Type B pancreatic cell (in vitro differentiated cells): ENCODE results near the gene TADA2B. TPM values are rescaled to one million over a fixed set of nuclear protein-coding genes. Genes with fewer than 3 reads are reported as not detected.

Experiments used
- DNase-seq: peaks from one replicate; pipeline ENCODE4 v3.0.0; 2021; ENCODE audit warnings: mixed read lengths; ENCODE audit not compliant: unreplicated experiment; ENCODE audit errors: extremely low spot score
- H3K27ac Mint-ChIP-seq: 2 replicates; pipeline ENCODE4 v1.8.0; 2021; ENCODE audit warnings: mild to moderate bottlenecking, mixed read lengths
- H3K27me3 Mint-ChIP-seq: 2 replicates; pipeline ENCODE4 v1.8.0; 2021; ENCODE audit warnings: mixed read lengths
- H3K36me3 Mint-ChIP-seq: 2 replicates; pipeline ENCODE4 v1.8.0; 2021; ENCODE audit warnings: mixed read lengths
- H3K4me1 Mint-ChIP-seq: one replicate; pipeline ENCODE4 v1.8.0; 2021; ENCODE audit warnings: mixed read lengths; ENCODE audit not compliant: unreplicated experiment
- H3K4me3 Mint-ChIP-seq: 2 replicates; pipeline ENCODE4 v1.8.0; 2021; ENCODE audit warnings: mild to moderate bottlenecking, mixed read lengths
- H3K9me3 Mint-ChIP-seq: 2 replicates; pipeline ENCODE4 v1.8.0; 2021; ENCODE audit warnings: mixed read lengths
- total RNA-seq: library from RNA; stranded (reverse); gene quantifications from 2 replicates; pipeline ENCODE4 v1.2.1, GENCODE V29; 2021; ENCODE audit warnings: low replicate concordance
- TF ChIP-seq, protein P1 (sequence below): fragments of 200-600 bp; sonication (generic); conservative IDR thresholded peaks from 2 replicates; pipeline ENCODE4 v1.5.0; 2021; ENCODE audit warnings: antibody characterized with exemption, mild to moderate bottlenecking

The TADA2B gene
- total RNA-seq, 1 donor from 2014 or later: 21.7 TPM

GRCh38 chr4:7013175-7013574, 30.0 kb upstream of the TADA2B start:
- Mint-ChIP-seq H3K27me3 (no peaks in the 10 kb centered on the region), H3K4me3 (no peak overlapping the region), H3K27ac (no peak overlapping the region), H3K9me3 (no peaks in the 10 kb centered on the region), H3K4me1 (peaks cover 1% of the 10 kb centered on the region), H3K36me3 (peaks cover 31% of the 10 kb centered on the region)
- TF ChIP-seq, protein P1, sequence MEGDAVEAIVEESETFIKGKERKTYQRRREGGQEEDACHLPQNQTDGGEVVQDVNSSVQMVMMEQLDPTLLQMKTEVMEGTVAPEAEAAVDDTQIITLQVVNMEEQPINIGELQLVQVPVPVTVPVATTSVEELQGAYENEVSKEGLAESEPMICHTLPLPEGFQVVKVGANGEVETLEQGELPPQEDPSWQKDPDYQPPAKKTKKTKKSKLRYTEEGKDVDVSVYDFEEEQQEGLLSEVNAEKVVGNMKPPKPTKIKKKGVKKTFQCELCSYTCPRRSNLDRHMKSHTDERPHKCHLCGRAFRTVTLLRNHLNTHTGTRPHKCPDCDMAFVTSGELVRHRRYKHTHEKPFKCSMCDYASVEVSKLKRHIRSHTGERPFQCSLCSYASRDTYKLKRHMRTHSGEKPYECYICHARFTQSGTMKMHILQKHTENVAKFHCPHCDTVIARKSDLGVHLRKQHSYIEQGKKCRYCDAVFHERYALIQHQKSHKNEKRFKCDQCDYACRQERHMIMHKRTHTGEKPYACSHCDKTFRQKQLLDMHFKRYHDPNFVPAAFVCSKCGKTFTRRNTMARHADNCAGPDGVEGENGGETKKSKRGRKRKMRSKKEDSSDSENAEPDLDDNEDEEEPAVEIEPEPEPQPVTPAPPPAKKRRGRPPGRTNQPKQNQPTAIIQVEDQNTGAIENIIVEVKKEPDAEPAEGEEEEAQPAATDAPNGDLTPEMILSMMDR: no peak
- no peak for DNase-seq

- Mint-ChIP-seq H3K36me3 (peaks cover 23% of the 10 kb centered on the region), H3K27ac (no peak overlapping the region)
- no peak for DNase-seq
These were observed 28.4 kb upstream of the TADA2B start for GRCh38 chr4:7014815-7015214.

GRCh38 chr4:7015383-7016035, 27.7 kb upstream of the TADA2B start:
- Mint-ChIP-seq H3K27ac (no peak overlapping the region), H3K27me3 (no peaks in the 10 kb centered on the region)

More at GRCh38 chr4:7014815-7015214, 28.4 kb upstream of the TADA2B start:
- Mint-ChIP-seq H3K4me1 (no peaks in the 10 kb centered on the region), H3K4me3 (no peak overlapping the region), H3K9me3 (no peaks in the 10 kb centered on the region), H3K27me3 (no peaks in the 10 kb centered on the region)
- TF ChIP-seq, protein P1: no peak

GRCh38 chr4:7016086-7016485, 27.1 kb upstream of the TADA2B start:
- H3K4me3 Mint-ChIP-seq: no peak overlapping the region
- peaks cover 25% of the 10 kb centered on the region for H3K36me3 Mint-ChIP-seq
- no peak for DNase-seq
- no peaks in the 10 kb centered on the region for H3K27me3 Mint-ChIP-seq
- no peaks in the 10 kb centered on the region for H3K4me1 Mint-ChIP-seq
- TF ChIP-seq, protein P1: no peak
- no peaks in the 10 kb centered on the region for H3K9me3 Mint-ChIP-seq
- no peak overlapping the region for H3K27ac Mint-ChIP-seq

More at GRCh38 chr4:7015383-7016035, 27.7 kb upstream of the TADA2B start:
- TF ChIP-seq, protein P1: no peak
- Mint-ChIP-seq H3K4me1 (no peaks in the 10 kb centered on the region), H3K36me3 (peaks cover 19% of the 10 kb centered on the region), H3K4me3 (no peak overlapping the region), H3K9me3 (no peaks in the 10 kb centered on the region)
- no peak for DNase-seq

DNA sequence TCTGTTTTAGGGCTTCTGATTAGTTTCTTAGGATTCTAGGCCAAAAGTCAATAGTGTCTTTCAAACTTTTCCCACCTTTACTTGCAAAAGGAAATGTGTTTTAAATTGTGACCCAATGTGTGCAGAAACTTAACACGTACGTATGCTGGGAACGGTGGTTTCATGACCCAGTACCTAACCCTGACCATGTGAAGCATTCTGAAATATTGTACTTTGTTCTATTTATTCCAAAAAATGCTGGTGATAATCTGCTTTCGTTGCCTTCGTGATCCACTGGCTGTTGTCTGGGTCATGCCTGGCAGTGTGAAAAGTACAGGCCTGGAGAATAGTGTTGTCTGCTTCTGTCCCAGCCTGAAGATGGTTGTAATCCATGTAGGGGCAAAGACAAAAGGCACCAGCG, 26.7 kb upstream of the TADA2B start:
- TF ChIP-seq, protein P1: no peak
- Mint-ChIP-seq H3K36me3 (peaks cover 26% of the 10 kb centered on the region), H3K9me3 (no peaks in the 10 kb centered on the region), H3K27me3 (no peaks in the 10 kb centered on the region), H3K4me1 (no peaks in the 10 kb centered on the region), H3K27ac (no peak overlapping the region), H3K4me3 (no peak overlapping the region)
- no peak for DNase-seq
